Transverse colon (tissue), 4 donors: ENCODE data around the gene MOB3B. TPM values are rescaled to one million over a fixed set of nuclear protein-coding genes. Genes with fewer than 3 reads are reported as not detected.

Experiments
- DNase-seq: peaks from one replicate; pipeline ENCODE4 v3.0.0-alpha.2; 2019
- H3K27ac ChIP-seq, 4 donors: fragments of 200-600 bp; sonication (generic); 2 replicates each; pipeline ENCODE4 v1.5.1; 2016 to 2018; ENCODE audit warnings: inconsistent platforms in 4 of 4
- H3K27me3 ChIP-seq: fragments of 200-600 bp; sonication (generic); 2 replicates; pipeline ENCODE4 v1.5.1; 2017; ENCODE audit warnings: inconsistent platforms
- H3K36me3 ChIP-seq, 4 donors: fragments of 200-600 bp; sonication (generic); 2 replicates each; pipeline ENCODE4 v1.5.1; 2017 to 2019; ENCODE audit warnings: inconsistent platforms in 4 of 4
- H3K4me1 ChIP-seq, 4 donors: fragments of 200-600 bp; sonication (generic); 2 replicates each; pipeline ENCODE4 v1.5.1; 2017 to 2020; ENCODE audit warnings: inconsistent platforms in 4 of 4
- H3K4me3 ChIP-seq, 4 donors: fragments of 200-600 bp; sonication (generic); 1 replicate in 1 of 4; 2 replicates in 3 of 4; pipeline versions ENCODE4 v1.5.1 to v1.6.1; 2017 to 2019; ENCODE audit warnings: inconsistent platforms in 4 of 4
- H3K9me3 ChIP-seq, 2 donors: fragments of 200-600 bp; sonication (generic); 2 replicates each; pipeline ENCODE4 v1.5.1; 2017 to 2019; ENCODE audit warnings: inconsistent platforms in 2 of 2
- EP300 ChIP-seq: sonication (generic); formaldehyde crosslinking; IDR thresholded peaks from one replicate; pipeline ENCODE4 v1.6.1; 2017; ENCODE audit warnings: antibody characterized with exemption, low read depth
- POLR2A ChIP-seq: fragments of 450-650 bp; IDR thresholded peaks from one replicate; pipeline ENCODE4 v1.6.1; 2016; ENCODE audit warnings: antibody characterized with exemption, mild to moderate bottlenecking, moderate library complexity
- POLR2AphosphoS5 ChIP-seq, 3 donors: sonication (generic); formaldehyde crosslinking; IDR thresholded peaks; one replicate each; pipeline ENCODE4 v1.6.1; 2016; ENCODE audit warnings: antibody characterized with exemption in 3 of 3
- WGBS, 2 donors: methylation state at CpG; one replicate each; pipeline ENCODE4 v1.1.5; 2018; ENCODE audit warnings: low coverage in 1 of 2; 5-methylcytosine and 5-hydroxymethylcytosine counted together
- in situ Hi-C, 4 donors: fragments of 200-750 bp; cut with MboI; loops; one replicate each; pipeline versions ENCODE4 v1.15.0 to v1.15.1; 2017; ENCODE audit warnings: low sequenced_read_pairs in 3 of 4, low pct_ligation_motif_present in 1 of 4, low pct_unique_long_range_greater_than_20kb in 1 of 4
- intact Hi-C: fragments of 100-400 bp; cut with DNase I; formaldehyde crosslinking; loops from one replicate; pipeline ENCODE4 v1.15.1; 2023; ENCODE audit warnings: low total_unique reads
- total RNA-seq, 4 donors: library from RNA; depleted of rRNA; stranded (reverse); fragments of >200 nt; gene quantifications; one replicate each; pipeline ENCODE4 v1.1.0, GENCODE V29; 2016
- TF ChIP-seq, protein P1 (sequence below), 5 experiments: fragments of 200-600 bp in 3 of 5; fragments of 450-650 bp in 2 of 5; sonication (generic) in 3 of 5; IDR thresholded peaks; 1 replicate in 2 of 5; 2 replicates in 3 of 5; pipeline ENCODE4 v1.5.1; 2016 to 2017; ENCODE audit warnings: antibody characterized with exemption in 5 of 5, inconsistent platforms in 3 of 5, mild to moderate bottlenecking in 2 of 5, moderate library complexity in 1 of 5

Gene MOB3B
- total RNA-seq, 4 donors from 2014 or later = 18.3 to 39.7 (median 29.1) TPM

DNA sequence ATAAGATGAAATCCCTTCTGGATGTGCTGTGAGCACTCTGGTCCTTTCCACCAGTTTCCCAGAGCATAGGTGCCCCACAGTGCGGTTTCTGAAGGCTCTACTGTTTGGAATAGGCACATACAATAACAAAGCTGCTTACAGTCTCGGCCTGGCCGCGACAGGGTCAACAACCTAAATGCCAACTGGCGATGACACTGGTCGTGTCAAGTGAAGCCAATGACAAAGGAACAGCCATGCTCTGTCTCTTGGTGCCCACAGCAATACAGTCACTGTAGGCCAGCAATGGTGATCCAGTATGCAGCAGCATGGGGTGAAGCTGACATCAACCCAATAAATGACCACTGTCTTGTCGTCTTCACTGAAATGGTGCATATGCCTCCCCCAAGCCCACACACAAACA, 184.8 kb downstream of the MOB3B start:
- WGBS, 2 donors = 97% methylated on average over 7 of the region's 7 CpGs; no CpG with 5 or more reads in 1 of the 2 donors
- intact Hi-C loops = no loop called here
- no peak overlapping the region for H3K27ac ChIP-seq
- no peaks in the 10 kb centered on the region for H3K9me3 ChIP-seq
- in situ Hi-C loops = no loop called here
- peaks cover 10 to 32% (median 16%) of the 10 kb centered on the region in 4 donors for H3K4me1 ChIP-seq
- DNase-seq = no peak
- no peaks in the 10 kb centered on the region for H3K36me3 ChIP-seq
- H3K4me3 ChIP-seq = no peak overlapping the region
- H3K27me3 ChIP-seq = no peaks in the 10 kb centered on the region
- TF ChIP-seq POLR2AphosphoS5 (IDR thresholded peaks at IDR 0.05) = no peak
- TF ChIP-seq, protein P1, sequence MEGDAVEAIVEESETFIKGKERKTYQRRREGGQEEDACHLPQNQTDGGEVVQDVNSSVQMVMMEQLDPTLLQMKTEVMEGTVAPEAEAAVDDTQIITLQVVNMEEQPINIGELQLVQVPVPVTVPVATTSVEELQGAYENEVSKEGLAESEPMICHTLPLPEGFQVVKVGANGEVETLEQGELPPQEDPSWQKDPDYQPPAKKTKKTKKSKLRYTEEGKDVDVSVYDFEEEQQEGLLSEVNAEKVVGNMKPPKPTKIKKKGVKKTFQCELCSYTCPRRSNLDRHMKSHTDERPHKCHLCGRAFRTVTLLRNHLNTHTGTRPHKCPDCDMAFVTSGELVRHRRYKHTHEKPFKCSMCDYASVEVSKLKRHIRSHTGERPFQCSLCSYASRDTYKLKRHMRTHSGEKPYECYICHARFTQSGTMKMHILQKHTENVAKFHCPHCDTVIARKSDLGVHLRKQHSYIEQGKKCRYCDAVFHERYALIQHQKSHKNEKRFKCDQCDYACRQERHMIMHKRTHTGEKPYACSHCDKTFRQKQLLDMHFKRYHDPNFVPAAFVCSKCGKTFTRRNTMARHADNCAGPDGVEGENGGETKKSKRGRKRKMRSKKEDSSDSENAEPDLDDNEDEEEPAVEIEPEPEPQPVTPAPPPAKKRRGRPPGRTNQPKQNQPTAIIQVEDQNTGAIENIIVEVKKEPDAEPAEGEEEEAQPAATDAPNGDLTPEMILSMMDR (IDR thresholded peaks at IDR 0.05) = no peak
- TF ChIP-seq POLR2A = no peak
- TF ChIP-seq EP300 = no peak

DNA sequence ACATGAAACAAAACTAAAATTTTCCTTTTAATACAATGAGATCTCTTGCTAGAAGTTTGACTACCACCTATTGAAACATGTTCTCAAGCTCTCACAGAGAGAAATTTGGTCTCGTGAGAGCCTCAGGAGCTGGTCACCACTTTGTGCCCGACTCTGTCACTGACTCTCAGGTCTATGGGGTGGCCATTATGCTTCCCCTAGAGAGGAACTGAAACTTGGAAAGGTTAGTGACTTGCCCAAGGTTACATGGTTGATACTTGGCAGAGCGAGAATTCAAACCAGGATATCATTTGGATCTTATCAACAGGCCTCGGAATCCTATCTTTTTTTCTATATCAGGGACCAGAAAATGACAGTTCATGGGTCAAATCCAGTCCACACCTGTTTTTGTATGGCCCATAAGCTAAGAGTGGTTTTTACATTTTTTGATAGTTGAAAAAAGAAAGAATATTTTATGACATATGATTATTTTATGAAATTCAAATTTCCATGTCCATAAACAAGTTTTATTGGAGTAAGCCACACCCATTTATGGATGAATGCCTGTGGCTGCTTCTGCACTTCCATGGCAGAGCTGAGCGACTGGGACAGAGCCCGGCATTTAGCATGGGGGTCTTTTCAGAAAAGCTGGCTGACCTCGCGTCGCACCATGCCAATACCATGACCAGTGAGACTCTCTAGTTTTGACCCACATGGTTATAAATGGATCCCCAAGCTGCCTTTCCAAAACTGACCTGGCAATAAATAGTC, 187.9 kb downstream of the MOB3B start:
- intact Hi-C loops (no loop called here), in situ Hi-C loops (no loop called here)
- H3K27ac ChIP-seq = peak overlapping the region; percentile 57 to 70 (median 65)
- no peaks in the 10 kb centered on the region for H3K9me3 ChIP-seq
- WGBS, 2 donors = 63 to 74% methylated on average over 5 to 9 of the region's 9 CpGs
- no peaks in the 10 kb centered on the region for H3K27me3 ChIP-seq
- DNase-seq = peak; percentile 42
- no peak overlapping the region for H3K4me3 ChIP-seq
- TF ChIP-seq EP300 (no peak), POLR2A (no peak), POLR2AphosphoS5 (IDR thresholded peaks at IDR 0.05) (no peak)
- TF ChIP-seq, protein P1 (IDR thresholded peaks at IDR 0.05) = no peak
- H3K4me1 ChIP-seq = peaks cover 25 to 54% (median 35%) of the 10 kb centered on the region in 4 donors
- no peaks in the 10 kb centered on the region for H3K36me3 ChIP-seq

DNA sequence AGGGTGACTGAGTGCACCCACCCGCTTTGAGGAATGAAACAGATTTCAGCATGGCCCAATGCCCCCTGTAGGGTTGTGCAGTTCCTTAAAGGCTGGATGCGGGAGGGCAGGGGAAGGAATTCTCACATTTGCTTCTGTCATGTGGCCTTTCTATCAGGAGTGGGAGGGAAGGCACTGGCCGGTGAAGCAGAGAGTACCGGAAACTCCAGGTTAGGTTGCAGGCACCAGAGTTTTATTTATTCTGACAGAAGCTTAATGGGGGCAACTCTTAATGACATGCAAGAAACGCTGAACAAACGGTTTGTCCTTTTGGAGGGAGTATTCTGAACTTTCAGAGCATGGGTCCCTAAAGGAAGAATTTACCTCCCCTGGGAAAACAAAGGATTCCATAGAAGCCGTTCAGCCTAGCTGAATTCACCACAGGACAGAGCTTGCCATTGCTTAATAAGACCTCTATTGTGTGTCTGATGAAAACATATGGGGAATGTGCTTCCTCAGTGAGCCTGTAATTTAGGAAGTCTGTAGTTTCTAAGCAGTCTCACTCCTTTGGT, 188.6 kb downstream of the MOB3B start:
- WGBS, 2 donors = 75 to 81% methylated on average over 2 to 7 of the region's 7 CpGs
- TF ChIP-seq POLR2A = no peak
- TF ChIP-seq, protein P1 (IDR thresholded peaks at IDR 0.05) = no peak
- no peak for TF ChIP-seq POLR2AphosphoS5 (IDR thresholded peaks at IDR 0.05)
- TF ChIP-seq EP300 = no peak
- in situ Hi-C loops (no loop called here), intact Hi-C loops (no loop called here)
- H3K9me3 ChIP-seq = no peaks in the 10 kb centered on the region
- no peak for DNase-seq
- no peaks in the 10 kb centered on the region for H3K27me3 ChIP-seq
- H3K4me3 ChIP-seq = no peak overlapping the region
- no peaks in the 10 kb centered on the region for H3K36me3 ChIP-seq
- H3K27ac ChIP-seq = peak overlapping the region; percentile 57 to 70 (median 65)
- H3K4me1 ChIP-seq = peaks cover 25 to 59% (median 35%) of the 10 kb centered on the region in 4 donors

DNA sequence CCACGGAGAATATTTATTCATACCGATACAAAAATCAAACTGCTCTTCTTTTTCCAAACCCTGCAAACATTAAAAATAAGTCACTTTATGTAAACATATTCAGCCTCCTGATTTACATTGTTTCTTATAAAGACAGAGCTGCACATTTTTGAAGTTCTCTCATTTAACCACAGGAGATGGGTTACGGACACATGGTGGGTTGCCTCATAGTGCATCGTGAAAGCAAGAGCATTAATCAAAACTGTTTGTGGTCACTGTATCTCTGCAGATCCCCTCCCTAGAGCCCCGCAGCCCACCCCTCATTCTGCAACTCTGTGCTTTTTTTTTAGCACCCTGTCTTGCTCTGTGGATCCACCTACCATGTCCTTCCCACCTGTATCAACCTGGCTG, 189.3 kb downstream of the MOB3B start:
- DNase-seq = no peak
- Histone ChIP-seq H3K9me3 (no peaks in the 10 kb centered on the region), H3K27me3 (no peaks in the 10 kb centered on the region), H3K4me3 (no peak overlapping the region), H3K4me1 (peaks cover 25 to 60% (median 35%) of the 10 kb centered on the region in 4 donors), H3K27ac (peak overlapping the region; percentile 57 to 70 (median 65)), H3K36me3 (no peaks in the 10 kb centered on the region)
- in situ Hi-C loops (no loop called here), intact Hi-C loops (no loop called here)
- TF ChIP-seq, protein P1 (IDR thresholded peaks at IDR 0.05) = no peak
- TF ChIP-seq POLR2AphosphoS5 (IDR thresholded peaks at IDR 0.05) = no peak
- no peak for TF ChIP-seq EP300
- no peak for TF ChIP-seq POLR2A
- 48 to 63% methylated on average over 3 to 5 of the region's 5 CpGs for WGBS, 2 donors
